Ascending aorta (tissue), 2 donors: Measurements from ENCODE around the gene BAHCC1. TPM values are rescaled to one million over a fixed set of nuclear protein-coding genes. Genes with fewer than 3 reads are reported as not detected.

Source experiments
- DNase-seq, 2 donors: peaks; one replicate each; pipeline ENCODE4 v3.0.0-alpha.2; 2019; ENCODE audit warnings: low spot score in 2 of 2
- H3K27ac ChIP-seq, 2 donors: fragments of 200-600 bp; sonication (generic); one replicate each; pipeline ENCODE4 v1.5.1; 2016 to 2017; ENCODE audit warnings: mild to moderate bottlenecking in 1 of 2
- H3K27me3 ChIP-seq: fragments of 200-600 bp; sonication (generic); one replicate; pipeline ENCODE4 v1.5.1; 2017
- H3K36me3 ChIP-seq, 2 donors: fragments of 200-600 bp; sonication (generic); one replicate each; pipeline ENCODE4 v1.5.1; 2016
- H3K4me1 ChIP-seq, 2 donors: fragments of 200-600 bp; sonication (generic); one replicate each; pipeline ENCODE4 v1.5.1; 2016 to 2017; ENCODE audit warnings: mild to moderate bottlenecking in 1 of 2
- H3K4me3 ChIP-seq, 2 donors: fragments of 200-600 bp; sonication (generic); one replicate each; pipeline ENCODE4 v1.5.1; 2016 to 2017; ENCODE audit warnings: mild to moderate bottlenecking in 1 of 2
- H3K9me3 ChIP-seq, 2 donors: fragments of 200-600 bp; sonication (generic); one replicate each; pipeline ENCODE4 v1.5.1; 2016
- CTCF ChIP-seq, 3 experiments: fragments of 200-600 bp in 2 of 3; fragments of 450-650 bp in 1 of 3; sonication (generic) in 2 of 3; IDR thresholded peaks; one replicate each; pipeline ENCODE4 v1.5.1; 2016 to 2019; ENCODE audit warnings: antibody characterized with exemption in 3 of 3, mild to moderate bottlenecking in 1 of 3, moderate library complexity in 1 of 3
- intact Hi-C: fragments of 100-400 bp; cut with DNase I; formaldehyde crosslinking; loops from one replicate; pipeline ENCODE4 v1.15.1; 2023
- total RNA-seq: library from RNA; depleted of rRNA; stranded (reverse); fragments of >200 nt; gene quantifications from one replicate; pipeline ENCODE4 v1.1.0, GENCODE V29; 2016

The BAHCC1 gene
- total RNA-seq, 1 donor from 2014 or later, result 29.1 TPM

GRCh38 chr17:81476097-81476496, 80.8 kb downstream of the BAHCC1 start:
- peaks cover 3 to 15% of the 10 kb centered on the region in 2 donors for H3K4me1 ChIP-seq
- no peaks in the 10 kb centered on the region for H3K9me3 ChIP-seq
- H3K4me3 ChIP-seq, result no peak overlapping the region
- no peak for DNase-seq
- H3K27me3 ChIP-seq, result no peaks in the 10 kb centered on the region
- no peak for TF ChIP-seq CTCF (IDR thresholded peaks at IDR 0.05)
- H3K27ac ChIP-seq, result no peak overlapping the region
- intact Hi-C loops, result no loop called here
- H3K36me3 ChIP-seq, result no peaks in the 10 kb centered on the region

- DNase-seq, result no peak
- Histone ChIP-seq H3K4me3 (no peak overlapping the region), H3K9me3 (no peaks in the 10 kb centered on the region), H3K4me1 (peaks cover 3 to 16% of the 10 kb centered on the region in 2 donors), H3K27ac (no peak overlapping the region), H3K36me3 (no peaks in the 10 kb centered on the region), H3K27me3 (no peaks in the 10 kb centered on the region)
- TF ChIP-seq CTCF (IDR thresholded peaks at IDR 0.05), result no peak
- intact Hi-C loops, result no loop called here
These were observed 81.4 kb downstream of the BAHCC1 start for GRCh38 chr17:81476635-81477034.

- no peak for TF ChIP-seq CTCF (IDR thresholded peaks at IDR 0.05)
- Histone ChIP-seq H3K9me3 (no peaks in the 10 kb centered on the region), H3K4me3 (no peak overlapping the region), H3K27ac (no peak overlapping the region), H3K36me3 (no peaks in the 10 kb centered on the region), H3K27me3 (no peaks in the 10 kb centered on the region), H3K4me1 (peaks cover 3 to 20% of the 10 kb centered on the region in 2 donors)
- intact Hi-C loops, result no loop called here
- DNase-seq, result no peak
These were observed 81.9 kb downstream of the BAHCC1 start for GRCh38 chr17:81477173-81477572.

DNA sequence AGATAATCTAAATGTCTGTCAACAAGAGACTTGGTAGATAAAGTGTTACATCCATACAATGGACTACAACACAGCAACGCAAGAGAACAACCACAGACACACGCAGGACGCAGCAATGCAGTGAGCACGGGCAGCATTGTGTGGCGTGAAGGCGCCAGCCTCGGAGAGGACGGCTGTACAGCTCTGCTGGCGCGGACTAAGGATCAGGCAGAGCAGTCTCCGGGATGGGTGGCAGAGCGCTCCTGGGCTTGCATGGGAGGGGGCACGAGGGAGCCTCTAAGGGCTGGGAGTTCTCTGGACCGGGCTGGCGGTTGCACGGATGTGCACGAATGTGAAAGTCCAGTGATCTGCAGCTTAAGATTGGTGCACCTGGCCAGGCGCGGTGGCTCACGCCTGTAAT, 82.9 kb downstream of the BAHCC1 start:
- Histone ChIP-seq H3K27me3 (no peaks in the 10 kb centered on the region), H3K4me3 (no peak overlapping the region), H3K9me3 (no peaks in the 10 kb centered on the region), H3K36me3 (no peaks in the 10 kb centered on the region), H3K27ac (no peak overlapping the region), H3K4me1 (peaks cover 3 to 20% of the 10 kb centered on the region in 2 donors)
- intact Hi-C loops, result no loop called here
- no peak for DNase-seq
- no peak for TF ChIP-seq CTCF (IDR thresholded peaks at IDR 0.05)

- DNase-seq, result no peak
- Histone ChIP-seq H3K4me3 (no peak overlapping the region), H3K4me1 (peaks cover 5 to 29% of the 10 kb centered on the region in 2 donors), H3K27ac (no peak overlapping the region), H3K27me3 (no peaks in the 10 kb centered on the region), H3K36me3 (no peaks in the 10 kb centered on the region), H3K9me3 (no peaks in the 10 kb centered on the region)
- TF ChIP-seq CTCF (IDR thresholded peaks at IDR 0.05), result no peak
- intact Hi-C loops, result loop anchor here (2.0 kb wide), 3 partner anchors 51 to 133 kb away; partner anchors contain the start of gene FAAP100
These were observed 84.2 kb downstream of the BAHCC1 start for GRCh38 chr17:81479175-81480071.
